GM12873 (cell line): Measurements from ENCODE around the gene LY6G6D.

ENCODE experiments used
- CTCF ChIP-seq: IDR thresholded peaks from 2 replicates; pipeline ENCODE4 v1.5.1; 2012; ENCODE audit warnings: low read depth, mild to moderate bottlenecking, moderate library complexity, low read length, control low read depth; ENCODE audit not compliant: insufficient read depth; ENCODE audit errors: missing control alignments

LY6G6D gene

GRCh38 chr6:31707701-31708100 is 7.4 kb upstream of the LY6G6D start:
- TF ChIP-seq CTCF: no peak

- TF ChIP-seq CTCF: no peak
These were observed 6.9 kb upstream of the LY6G6D start for GRCh38 chr6:31708224-31708623.

DNA sequence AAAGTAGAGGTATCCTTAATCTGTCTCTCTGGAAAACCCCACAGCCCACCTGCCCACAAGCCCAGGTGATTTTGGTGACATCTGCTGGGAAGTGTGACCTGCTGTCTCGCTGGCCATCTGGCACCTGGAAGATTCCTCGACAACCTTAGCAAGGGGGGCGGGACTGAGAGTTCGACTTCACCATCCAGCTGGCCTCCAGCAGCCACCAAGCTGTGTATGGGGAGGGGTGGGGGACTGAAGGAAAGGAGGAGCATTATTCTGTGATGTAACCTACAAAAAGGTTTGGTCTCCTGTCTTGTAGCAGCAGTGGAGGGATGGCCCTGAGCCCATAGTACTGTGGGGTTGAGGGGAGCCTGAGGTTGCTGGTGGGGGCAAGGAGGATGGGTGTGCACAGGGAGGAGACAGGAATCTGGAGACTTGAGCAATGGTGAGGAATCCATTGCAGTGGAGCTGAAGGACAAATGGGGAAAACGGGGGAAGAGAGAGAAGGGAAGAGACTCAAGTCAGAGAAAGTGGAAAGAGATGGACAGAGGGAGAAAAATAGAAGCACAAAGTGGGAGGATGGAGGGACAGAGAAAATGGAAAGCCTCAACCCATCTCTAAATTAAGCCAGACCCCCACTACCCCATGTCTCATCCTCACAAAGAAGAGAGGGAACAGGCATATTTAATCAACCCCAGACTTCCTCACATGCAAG is 4.5 kb upstream of the LY6G6D start:
- TF ChIP-seq CTCF: no peak

GRCh38 chr6:31711233-31711632 is 3.9 kb upstream of the LY6G6D start:
- no peak for TF ChIP-seq CTCF

GRCh38 chr6:31712296-31712695 is 2.9 kb upstream of the LY6G6D start:
- peak; percentile 32 for TF ChIP-seq CTCF

GRCh38 chr6:31713465-31713864 is 1.7 kb upstream of the LY6G6D start:
- no peak for TF ChIP-seq CTCF

- TF ChIP-seq CTCF: no peak
These were observed 1.0 kb upstream of the LY6G6D start for GRCh38 chr6:31713991-31714684.
